ENCODE measurements around the gene FGFR2.

The FGFR2 gene

GRCh38 chr10:121493521-121493920 is 104.7 kb downstream of the FGFR2 start:
- DNase-seq (ENCODE audit: low read depth): no peak

- no peak for DNase-seq (ENCODE audit: low read depth)
Observed at GRCh38 chr10:121490871-121491519, 107.2 kb downstream of the FGFR2 start.

GRCh38 chr10:121485436-121486139 is 112.7 kb downstream of the FGFR2 start:
- DNase-seq (ENCODE audit: low read depth): no peak

GRCh38 chr10:121484816-121485215 is 113.4 kb downstream of the FGFR2 start:
- DNase-seq (ENCODE audit: low read depth): no peak

GRCh38 chr10:121484401-121484800 is 113.8 kb downstream of the FGFR2 start:
- no peak for DNase-seq (ENCODE audit: low read depth)

- no peak for DNase-seq (ENCODE audit: low read depth)
Observed at GRCh38 chr10:121481180-121481579, 117.1 kb downstream of the FGFR2 start.

GRCh38 chr10:121478556-121478955 is 119.7 kb downstream of the FGFR2 start:
- no peak for DNase-seq (ENCODE audit: low read depth)

GRCh38 chr10:121469797-121470606 is 128.2 kb downstream of the FGFR2 start:
- no peak for DNase-seq (ENCODE audit: low read depth)

- no peak for DNase-seq (ENCODE audit: low read depth)
Observed at GRCh38 chr10:121468726-121469125, 129.5 kb downstream of the FGFR2 start.

- no peak for DNase-seq (ENCODE audit: low read depth)
Observed at GRCh38 chr10:121466424-121466823, 131.8 kb downstream of the FGFR2 start.

- DNase-seq (ENCODE audit: low read depth): no peak
Observed at GRCh38 chr10:121465215-121465614, 133.0 kb downstream of the FGFR2 start.

- no peak for DNase-seq (ENCODE audit: low read depth)
Observed at GRCh38 chr10:121464517-121464916, 133.7 kb downstream of the FGFR2 start.

- no peak for DNase-seq (ENCODE audit: low read depth)
Observed at GRCh38 chr10:121462955-121463354, 135.3 kb downstream of the FGFR2 start.

GRCh38 chr10:121462281-121462680 is 136.0 kb downstream of the FGFR2 start:
- no peak for DNase-seq (ENCODE audit: low read depth)

GRCh38 chr10:121461307-121461706 is 136.9 kb downstream of the FGFR2 start:
- no peak for DNase-seq (ENCODE audit: low read depth)

GRCh38 chr10:121460733-121461132 is 137.5 kb downstream of the FGFR2 start:
- DNase-seq (ENCODE audit: low read depth): no peak

GRCh38 chr10:121459622-121460453 is 138.4 kb downstream of the FGFR2 start:
- no peak for DNase-seq (ENCODE audit: low read depth)

- no peak for DNase-seq (ENCODE audit: low read depth)
Observed at GRCh38 chr10:121459279-121459621, 139.0 kb downstream of the FGFR2 start.

GRCh38 chr10:121457729-121458128 is 140.5 kb downstream of the FGFR2 start:
- DNase-seq (ENCODE audit: low read depth): no peak

- no peak for DNase-seq (ENCODE audit: low read depth)
Observed at GRCh38 chr10:121455377-121455776, 142.9 kb downstream of the FGFR2 start.

- no peak for DNase-seq (ENCODE audit: low read depth)
Observed at GRCh38 chr10:121454781-121455180, 143.5 kb downstream of the FGFR2 start.

GRCh38 chr10:121453160-121453559 is 145.1 kb downstream of the FGFR2 start:
- no peak for DNase-seq (ENCODE audit: low read depth)

All from fibroblast of gingiva (primary cell).